KG1 (cell line): Measurements from ENCODE around the gene HK2.
A peak's percentile ranks its signal among the peaks of the same experiment; 100 is the strongest.
"Not testable (repeated sequence)": the region's sequence is repeated elsewhere in the genome, so short reads cannot be mapped to it uniquely, and the experiment has no call there.

Experiments used
- DNase-seq: peaks from one replicate; lab custom pipeline; 2025; lab: John Stamatoyannopoulos, UW

Gene HK2

GRCh38 chr2:74833418-74834233 lies at the start of gene HK2:
Gene HK2 (plus strand): TSS chr2:74834127. CDS start chr2:74834581, 454 bp downstream.
- DNase-seq, result peak; percentile 75

GRCh38 chr2:74789271-74789670 lies 44.7 kb upstream of the HK2 start:
- DNase-seq, result no peak

- DNase-seq, result no peak
These were observed 41.6 kb upstream of the HK2 start for GRCh38 chr2:74792282-74792681.

GRCh38 chr2:74794878-74795277 lies 39.0 kb upstream of the HK2 start:
- not testable (repeated sequence) for DNase-seq

GRCh38 chr2:74806355-74806839 lies 27.5 kb upstream of the HK2 start:
- DNase-seq, result no peak

GRCh38 chr2:74806920-74807319 lies 27.0 kb upstream of the HK2 start:
- no peak for DNase-seq

GRCh38 chr2:74812787-74813590 lies 20.9 kb upstream of the HK2 start:
- no peak for DNase-seq

GRCh38 chr2:74814102-74814501 lies 19.8 kb upstream of the HK2 start:
- DNase-seq, result no peak

GRCh38 chr2:74815941-74816340 lies 18.0 kb upstream of the HK2 start:
- no peak for DNase-seq

GRCh38 chr2:74816540-74817303 lies 17.2 kb upstream of the HK2 start:
- DNase-seq, result no peak

- DNase-seq, result peak; percentile 41
These were observed 16.6 kb upstream of the HK2 start for GRCh38 chr2:74817304-74817675.

GRCh38 chr2:74819702-74820101 lies 14.2 kb upstream of the HK2 start:
- DNase-seq, result no peak

GRCh38 chr2:74821177-74822126 lies 12.5 kb upstream of the HK2 start:
- DNase-seq, result no peak

GRCh38 chr2:74822771-74823566 lies 11.0 kb upstream of the HK2 start:
- no peak for DNase-seq

GRCh38 chr2:74824679-74825078 lies 9.2 kb upstream of the HK2 start:
- DNase-seq, result no peak

GRCh38 chr2:74828543-74828942 lies 5.4 kb upstream of the HK2 start:
- DNase-seq, result no peak

- peak; percentile 66 for DNase-seq
These were observed 2.0 kb upstream of the HK2 start for GRCh38 chr2:74831693-74832530.

- DNase-seq, result not testable (repeated sequence)
These were observed 386 bp downstream of the HK2 start for GRCh38 chr2:74834234-74834791.
